CD4-positive, alpha-beta T cell (primary cell): ENCODE data around the gene EHD4. TPM values are rescaled to one million over a fixed set of nuclear protein-coding genes. Genes with fewer than 3 reads are reported as not detected.

ENCODE experiments used
- ATAC-seq: fragments of 200-7000 bp; cut with Tn5 transposase; one replicate; pipeline ENCODE4 v1.10.0; 2022; ENCODE audit warnings: mild to moderate bottlenecking; ENCODE audit not compliant: poor library complexity
- CTCF ChIA-PET: fragments of 350-600 bp; sonication (Branson Sonifier 250); formaldehyde crosslinking; loops from one replicate; lab custom pipeline; 2021; ENCODE audit warnings: antibody characterized with exemption, inconsistent platforms; lab: Charles Lee
- POLR2A ChIA-PET: fragments of 350-600 bp; sonication (Branson Sonifier 250); formaldehyde crosslinking; loops from one replicate; lab custom pipeline; 2021; ENCODE audit warnings: antibody characterized with exemption, inconsistent platforms; lab: Charles Lee
- DNase-seq, 14 experiments: peaks; one replicate each; pipeline ENCODE4 v3.0.0-alpha.2; 2013 to 2020; ENCODE audit warnings: mixed read lengths in 2 of 14
- H3K27ac ChIP-seq, 2 donors: one replicate each; pipeline versions ENCODE4 v1.5.1 to v1.7.0; 2013; ENCODE audit warnings: low read length in 2 of 2, low read depth in 1 of 2, mild to moderate bottlenecking in 1 of 2
- H3K27me3 ChIP-seq, 2 experiments: 1 replicate in 1 of 2; 2 replicates in 1 of 2; pipeline versions ENCODE4 v1.6.1 to v1.7.0; 2013; ENCODE audit warnings: low read length in 2 of 2, control low read depth in 1 of 2, mild to moderate bottlenecking in 1 of 2, moderate library complexity in 1 of 2; ENCODE audit not compliant: insufficient read depth in 2 of 2, control insufficient read depth in 1 of 2
- H3K36me3 ChIP-seq: one replicate; pipeline ENCODE4 v1.6.1; 2013; ENCODE audit warnings: low read length, control low read depth; ENCODE audit not compliant: insufficient read depth
- H3K4me1 ChIP-seq: one replicate; pipeline ENCODE4 v1.6.1; 2013; ENCODE audit warnings: low read length, control low read depth; ENCODE audit not compliant: insufficient read depth
- H3K4me3 ChIP-seq: one replicate; pipeline ENCODE4 v1.5.1; 2013; ENCODE audit warnings: mild to moderate bottlenecking, low read length, moderate library complexity
- H3K9me3 ChIP-seq, 2 experiments: 1 replicate in 1 of 2; 2 replicates in 1 of 2; pipeline versions ENCODE4 v1.6.1 to v1.7.0; 2013; ENCODE audit warnings: low read length in 2 of 2, mild to moderate bottlenecking in 2 of 2, control low read depth in 1 of 2, moderate library complexity in 1 of 2; ENCODE audit not compliant: control insufficient read depth in 1 of 2, insufficient read depth in 1 of 2
- H3K27ac Mint-ChIP-seq: one replicate; pipeline ENCODE4 v1.8.0; 2020; ENCODE audit warnings: mixed read lengths
- H3K27me3 Mint-ChIP-seq: one replicate; pipeline ENCODE4 v1.8.0; 2021; ENCODE audit warnings: mixed read lengths
- H3K36me3 Mint-ChIP-seq: one replicate; pipeline ENCODE4 v1.8.0; 2021; ENCODE audit warnings: low read depth, mixed read lengths
- H3K4me1 Mint-ChIP-seq: one replicate; pipeline ENCODE4 v1.8.0; 2021; ENCODE audit warnings: low read depth, mixed read lengths
- H3K4me3 Mint-ChIP-seq: one replicate; pipeline ENCODE4 v1.8.0; 2020; ENCODE audit warnings: mild to moderate bottlenecking, mixed read lengths
- H3K9me3 Mint-ChIP-seq: one replicate; pipeline ENCODE4 v1.8.0; 2020; ENCODE audit warnings: mixed read lengths
- CTCF ChIP-seq: fragments of 200-600 bp; IDR thresholded peaks from one replicate; pipeline ENCODE4 v1.8.0; 2022; ENCODE audit warnings: antibody characterized with exemption, mild to moderate bottlenecking
- intact Hi-C, 2 experiments: fragments of 100-400 bp; cut with DNase I in 1 of 2; cut with micrococcal nuclease in 1 of 2; formaldehyde crosslinking; loops; one replicate each; pipeline versions ENCODE4 v1.15.1 to v1.9.0; 2023 to 2025; cut with DNase I, micrococcal nuclease
- total RNA-seq, 174 experiments: library from RNA in 2 of 174; stranded (reverse) in 2 of 174; gene quantifications; one replicate each; pipeline ENCODE4 v1.2.3 and lab custom pipeline; 2021 to 2026

The EHD4 gene
- total RNA-seq, 2 experiments from 2014 or later, result 39.8 to 40.5 TPM

- no peak overlapping the region for H3K4me3 ChIP-seq
- Mint-ChIP-seq H3K4me1 (peaks cover 6% of the 10 kb centered on the region), H3K27me3 (peaks cover 14% of the 10 kb centered on the region), H3K9me3 (no peaks in the 10 kb centered on the region), H3K27ac (no peak overlapping the region), H3K4me3 (no peak overlapping the region), H3K36me3 (no peaks in the 10 kb centered on the region)
- peaks cover 0 to 12% of the 10 kb centered on the region in 2 experiments for H3K27me3 ChIP-seq
- no peak overlapping the region for H3K27ac ChIP-seq
- H3K4me1 ChIP-seq, result peaks cover 9% of the 10 kb centered on the region
- no peaks in the 10 kb centered on the region for H3K36me3 ChIP-seq
- ATAC-seq (no peak), DNase-seq (no peak)
- ChIA-PET CTCF (no interaction called here), POLR2A (no interaction called here)
- intact Hi-C loops, result no loop called here
- no peaks in the 10 kb centered on the region for H3K9me3 ChIP-seq
- no peak for TF ChIP-seq CTCF
These were observed 93.0 kb downstream of the EHD4 start for GRCh38 chr15:41879321-41879845.

- H3K9me3 Mint-ChIP-seq, result no peaks in the 10 kb centered on the region
- ChIA-PET POLR2A (no interaction called here), CTCF (no interaction called here)
- H3K27ac Mint-ChIP-seq, result no peak overlapping the region
- H3K27me3 Mint-ChIP-seq, result peaks cover 12% of the 10 kb centered on the region
- Histone ChIP-seq H3K36me3 (no peaks in the 10 kb centered on the region), H3K9me3 (no peaks in the 10 kb centered on the region), H3K4me3 (no peak overlapping the region), H3K4me1 (peaks cover 9% of the 10 kb centered on the region), H3K27me3 (peaks cover 0 to 12% of the 10 kb centered on the region in 2 experiments), H3K27ac (no peak overlapping the region)
- intact Hi-C loops, result no loop called here
- no peak overlapping the region for H3K4me3 Mint-ChIP-seq
- H3K4me1 Mint-ChIP-seq, result peaks cover 6% of the 10 kb centered on the region
- no peak for TF ChIP-seq CTCF
- H3K36me3 Mint-ChIP-seq, result no peaks in the 10 kb centered on the region
- no peak for DNase-seq
- no peak for ATAC-seq
These were observed 94.0 kb downstream of the EHD4 start for GRCh38 chr15:41878355-41878699.

GRCh38 chr15:41877631-41878354 is 94.6 kb downstream of the EHD4 start:
- peaks cover 12% of the 10 kb centered on the region for H3K27me3 Mint-ChIP-seq
- no peak for ATAC-seq
- no peak overlapping the region for H3K4me3 Mint-ChIP-seq
- H3K27ac Mint-ChIP-seq, result no peak overlapping the region
- H3K9me3 Mint-ChIP-seq, result no peaks in the 10 kb centered on the region
- no peak for DNase-seq
- peaks cover 9% of the 10 kb centered on the region for H3K4me1 ChIP-seq
- intact Hi-C loops, result no loop called here
- no peaks in the 10 kb centered on the region for H3K36me3 Mint-ChIP-seq
- no peaks in the 10 kb centered on the region for H3K9me3 ChIP-seq
- no peaks in the 10 kb centered on the region for H3K36me3 ChIP-seq
- POLR2A ChIA-PET, result no interaction called here
- H3K27ac ChIP-seq, result no peak overlapping the region
- H3K4me3 ChIP-seq, result no peak overlapping the region
- H3K27me3 ChIP-seq, result peaks cover 0 to 12% of the 10 kb centered on the region in 2 experiments
- CTCF ChIA-PET, result no interaction called here
- TF ChIP-seq CTCF, result no peak
- H3K4me1 Mint-ChIP-seq, result peaks cover 6% of the 10 kb centered on the region
